HG03159 (cell line): ENCODE data around the gene KCNS1.

Source experiments
- ATAC-seq: cut with Tn5 transposase; IDR thresholded peaks from one replicate; pipeline ENCODE4 v1.9.1; 2021; ENCODE audit warnings: mild to moderate bottlenecking, moderate library complexity; ENCODE audit not compliant: unreplicated experiment

KCNS1 gene

DNA sequence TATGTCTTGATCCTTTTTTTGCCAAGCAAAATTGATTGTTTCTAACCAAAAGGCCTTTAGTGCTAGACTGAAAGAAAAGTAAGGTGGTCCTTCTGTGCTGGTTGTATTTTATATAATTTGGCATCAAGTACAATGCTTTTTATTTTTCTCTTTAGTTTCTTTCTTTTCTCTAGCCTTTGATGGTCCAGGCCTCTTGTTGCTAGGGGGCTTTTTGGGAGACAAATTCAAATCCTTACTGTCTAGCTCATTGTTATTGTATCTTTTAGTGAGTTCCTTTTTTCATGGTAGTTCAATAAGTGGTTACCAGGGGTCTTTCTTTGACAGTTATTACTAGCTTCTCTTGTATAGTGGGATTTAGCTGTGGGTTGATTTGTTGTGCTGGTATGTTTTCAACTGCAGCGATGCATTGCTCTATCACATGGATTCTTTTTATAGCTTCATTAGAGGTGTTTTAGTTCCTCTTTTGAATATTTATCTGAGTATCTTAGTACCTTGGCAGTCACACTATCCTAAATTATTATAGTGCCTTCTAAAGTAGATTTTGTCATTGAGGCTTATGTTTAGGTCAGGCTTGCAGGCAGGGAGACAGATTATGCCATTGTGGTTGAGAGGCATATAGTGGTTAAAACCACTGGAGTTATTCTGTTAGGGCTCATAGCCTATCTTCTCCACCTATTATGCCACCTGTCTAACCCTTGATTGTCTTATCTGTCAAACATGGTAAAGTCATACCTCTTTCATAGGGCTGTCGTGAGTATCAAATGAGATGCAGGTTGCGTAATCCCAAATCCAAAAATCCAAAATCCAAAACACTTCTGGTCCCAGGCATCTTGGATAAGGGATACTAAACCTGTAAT lies 49.5 kb downstream of the KCNS1 start:
- ATAC-seq, result no peak

DNA sequence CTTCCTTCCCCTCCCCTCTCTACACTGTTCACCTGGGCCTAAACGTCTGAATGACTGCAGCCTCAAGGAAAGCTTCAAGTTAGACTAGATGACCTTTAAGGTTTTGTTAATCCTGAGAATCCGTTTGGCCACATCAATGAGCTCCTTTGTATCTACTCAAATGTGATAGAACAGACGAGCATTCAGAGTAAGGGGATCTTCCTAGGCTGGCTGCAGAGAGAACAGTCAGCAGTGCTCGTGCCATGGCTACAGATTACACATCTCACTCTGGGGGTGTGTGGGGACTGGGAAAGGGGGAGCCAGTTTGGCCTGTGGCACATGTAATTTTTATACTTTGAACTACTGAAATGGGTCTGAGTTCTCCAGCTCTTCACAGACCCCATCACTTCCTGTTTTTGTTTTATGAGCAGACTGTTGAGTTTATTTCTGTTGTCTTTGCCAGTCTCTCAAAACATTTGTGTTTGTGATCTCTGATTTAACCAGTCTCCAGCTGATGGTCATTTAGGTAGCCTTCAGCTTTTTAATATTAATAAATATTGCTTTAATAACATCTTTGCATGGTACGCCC lies 50.9 kb downstream of the KCNS1 start:
- ATAC-seq, result no peak

DNA sequence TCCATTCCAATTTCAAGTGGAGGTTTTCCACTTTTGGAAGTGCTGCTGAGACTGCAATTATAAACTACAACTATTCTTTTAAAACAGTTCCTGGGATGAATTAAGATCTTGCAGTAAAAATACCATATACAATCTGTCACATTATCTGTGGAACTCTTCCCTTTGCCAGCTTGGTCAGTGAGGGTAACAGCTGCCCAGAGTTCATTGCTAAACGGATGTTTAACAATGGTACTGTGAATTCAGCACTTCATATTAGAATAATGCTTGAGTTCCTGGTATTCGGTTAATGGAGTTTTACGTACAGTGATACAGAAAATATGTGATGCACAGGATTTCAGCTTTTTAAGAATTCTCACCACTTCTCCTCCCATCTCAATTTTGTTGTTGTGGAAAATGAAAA lies 51.5 kb downstream of the KCNS1 start:
- no peak for ATAC-seq

DNA sequence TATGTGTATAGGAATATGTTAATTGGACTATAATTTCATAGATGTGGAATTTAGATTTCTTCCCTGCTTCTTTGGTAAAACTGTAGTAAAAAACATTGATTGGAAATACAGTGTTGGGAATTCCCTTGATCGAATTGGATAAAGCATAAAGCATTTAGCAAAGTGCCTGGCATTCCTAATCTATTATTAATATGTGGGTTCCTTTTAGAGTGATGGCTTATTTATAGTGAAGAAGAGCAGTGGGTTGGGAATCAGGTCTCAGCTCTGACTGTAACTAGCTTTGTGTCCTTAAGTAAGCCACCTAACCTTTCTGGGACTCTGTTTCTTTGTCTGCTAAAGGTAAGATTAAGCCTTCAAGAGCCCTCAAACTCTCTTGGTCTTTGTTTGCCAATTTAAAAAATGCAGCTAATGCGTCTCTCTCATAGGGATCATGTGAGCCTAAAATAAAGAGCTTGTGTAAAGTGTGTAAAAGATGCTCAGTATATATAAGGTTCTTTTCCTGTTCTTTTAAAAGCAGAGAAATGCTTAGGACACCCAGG lies 53.3 kb downstream of the KCNS1 start:
- no peak for ATAC-seq

DNA sequence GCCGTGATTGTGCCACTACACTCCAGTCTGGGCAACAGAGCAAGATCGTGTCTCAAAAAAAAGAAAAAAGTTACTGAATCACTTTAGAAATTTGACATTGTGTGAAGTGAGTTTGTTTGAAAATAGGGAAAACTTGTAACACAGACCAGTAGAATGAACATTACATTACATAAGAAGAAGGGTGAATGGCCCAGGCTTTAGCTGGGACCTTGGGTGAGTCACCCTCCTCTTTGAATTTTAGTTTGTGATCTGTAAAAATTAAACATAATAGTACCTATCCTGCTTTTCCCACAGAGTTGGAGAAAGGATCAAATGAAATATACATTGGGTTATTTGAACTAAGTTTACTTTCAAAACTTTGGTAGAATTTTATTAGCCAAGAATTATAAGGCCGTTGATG lies 56.3 kb downstream of the KCNS1 start:
- no peak for ATAC-seq

DNA sequence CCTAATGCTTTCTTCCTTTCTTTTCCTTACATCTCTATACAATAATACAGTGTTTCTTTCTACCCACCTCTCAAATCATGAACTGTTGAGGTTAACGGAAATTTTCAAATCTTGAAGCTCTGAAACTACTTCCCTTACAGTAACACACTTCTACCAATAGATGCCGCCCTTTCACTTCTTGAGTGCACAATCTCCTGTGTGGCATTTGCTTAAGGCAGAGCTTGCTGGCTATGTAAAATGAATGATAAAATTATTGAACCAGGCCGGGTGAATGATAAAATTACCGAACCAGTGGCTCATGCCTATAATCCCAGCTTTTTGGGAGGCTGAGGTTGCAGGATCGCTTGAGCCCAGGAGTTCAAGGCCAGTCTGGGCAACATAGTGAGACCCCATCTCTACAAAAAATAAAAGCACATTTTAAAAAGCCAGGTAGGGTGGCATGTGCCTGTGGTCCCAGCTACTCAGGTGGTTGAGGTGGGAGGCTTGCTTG lies 56.8 kb downstream of the KCNS1 start:
- no peak for ATAC-seq

DNA sequence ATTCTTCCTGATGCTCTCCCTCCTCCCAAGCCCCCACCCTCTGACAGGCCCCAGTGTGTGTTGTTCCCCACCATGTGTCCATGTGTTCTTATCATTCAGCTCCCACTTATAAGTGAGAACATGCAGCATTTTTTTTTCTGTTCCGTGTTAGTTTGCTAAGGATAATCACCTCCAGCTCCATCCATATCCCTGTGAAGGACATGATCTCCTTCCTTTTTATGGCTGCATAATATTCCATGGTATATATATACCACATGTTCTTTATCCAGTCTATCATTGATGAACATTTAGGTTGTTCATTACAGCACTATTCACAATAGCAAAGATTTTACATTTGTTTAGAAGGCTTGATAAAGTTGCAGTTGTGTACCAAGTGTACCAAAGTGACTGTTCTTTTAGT lies 57.9 kb downstream of the KCNS1 start:
- no peak for ATAC-seq
